RCC 7860 (cell line): Measurements from ENCODE around the gene TRAF3.
"Not testable (repeated sequence)": the region's sequence is repeated elsewhere in the genome, so short reads cannot be mapped to it uniquely, and the experiment has no call there.

Source experiments
- DNase-seq: peaks from one replicate; pipeline ENCODE4 v3.0.0-alpha.2; 2015; ENCODE audit warnings: low spot score
- FAIRE-seq: peaks from 2 replicates; lab custom pipeline; 2012; peaks lifted over from hg19 to GRCh38; lab: Jason Lieb, UNC

TRAF3 gene

DNA sequence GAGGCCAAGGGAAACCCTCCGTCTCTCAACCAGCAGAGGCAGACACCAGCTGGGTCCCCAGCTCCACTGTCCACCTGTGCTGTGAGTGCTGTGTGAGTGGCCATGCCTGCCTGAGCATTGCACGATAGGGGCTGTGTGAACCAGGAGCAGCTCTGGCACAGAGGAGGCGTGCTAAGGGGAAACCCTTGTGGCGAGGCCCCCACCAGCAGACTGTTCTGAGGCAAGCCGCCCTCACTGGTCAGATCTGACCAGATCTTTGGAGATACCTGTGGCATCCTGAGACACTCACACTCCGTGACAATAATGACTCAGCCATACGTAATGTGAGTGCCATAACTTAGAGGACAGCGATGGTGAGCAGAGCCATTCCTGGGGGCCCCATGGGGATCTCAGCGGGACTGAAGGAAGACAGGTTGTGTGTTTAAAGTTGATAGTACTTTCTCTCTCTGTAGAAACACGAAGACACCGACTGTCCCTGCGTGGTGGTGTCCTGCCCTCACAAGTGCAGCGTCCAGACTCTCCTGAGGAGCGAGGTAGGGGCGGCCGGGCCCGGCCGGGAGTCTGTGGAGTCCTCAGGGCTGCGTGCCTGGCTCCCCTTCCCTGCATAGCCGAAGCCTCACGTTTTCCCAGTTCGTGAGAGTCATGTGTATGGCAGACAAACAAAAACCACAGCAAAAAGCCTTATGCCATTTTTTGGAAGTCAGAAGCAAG is 108.6 kb downstream of the TRAF3 start:
- DNase-seq (no peak), FAIRE-seq (no peak)

DNA sequence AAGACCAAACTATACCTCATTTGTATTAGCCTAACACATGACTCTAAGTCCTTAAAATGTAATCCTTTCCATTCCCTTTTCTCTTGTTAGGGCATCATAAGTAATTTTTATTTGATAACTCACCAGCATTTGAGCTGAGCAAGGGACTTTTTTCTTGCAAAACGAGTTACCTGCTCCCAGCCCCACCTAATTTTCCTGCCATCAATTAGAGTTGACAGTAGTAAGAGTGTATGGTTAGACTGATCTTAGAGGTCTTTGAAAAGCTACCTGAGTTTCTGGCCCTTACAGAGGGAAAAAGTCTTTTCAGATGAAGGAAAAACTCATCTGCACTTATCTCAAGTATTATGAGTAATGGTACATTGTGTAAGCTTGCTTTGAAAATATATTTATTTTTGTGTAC is 111.5 kb downstream of the TRAF3 start:
- DNase-seq (no peak), FAIRE-seq (no peak)

DNA sequence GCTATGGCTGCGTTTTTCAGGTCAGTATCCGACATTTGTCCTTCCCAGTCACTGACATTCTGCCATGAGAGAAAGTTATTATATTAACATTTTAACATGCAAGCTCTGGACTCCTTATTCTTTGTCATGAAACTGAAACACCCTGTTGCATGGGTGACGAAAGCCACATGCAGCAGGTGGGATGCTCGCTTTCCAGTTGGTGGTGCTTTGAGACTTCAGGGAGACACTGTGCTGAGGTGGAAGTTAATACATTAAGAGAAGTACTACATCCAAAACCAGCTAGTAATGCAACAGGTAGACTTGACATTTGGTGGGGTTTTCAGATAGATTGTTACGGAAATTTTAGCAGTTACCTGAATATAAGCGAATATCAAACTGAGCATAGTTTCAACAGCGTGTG is 112.4 kb downstream of the TRAF3 start:
- no peak for DNase-seq
- FAIRE-seq = no peak

DNA sequence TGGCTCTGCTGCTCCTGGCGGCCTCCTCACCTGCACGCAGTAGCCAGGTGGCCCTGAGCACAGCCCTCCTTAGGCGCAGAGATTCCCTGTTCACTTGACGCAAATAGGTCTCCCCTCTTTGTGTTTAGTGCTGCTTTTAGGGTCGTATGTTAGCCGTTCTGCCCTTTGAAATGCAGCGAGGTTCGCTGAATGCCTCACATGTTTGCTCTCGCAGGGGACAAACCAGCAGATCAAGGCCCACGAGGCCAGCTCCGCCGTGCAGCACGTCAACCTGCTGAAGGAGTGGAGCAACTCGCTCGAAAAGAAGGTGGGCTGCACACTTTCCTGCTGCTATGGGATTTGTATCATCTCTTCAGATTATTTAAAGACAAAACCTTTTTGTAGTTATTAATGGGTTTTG is 113.9 kb downstream of the TRAF3 start:
- DNase-seq (no peak), FAIRE-seq (no peak)

DNA sequence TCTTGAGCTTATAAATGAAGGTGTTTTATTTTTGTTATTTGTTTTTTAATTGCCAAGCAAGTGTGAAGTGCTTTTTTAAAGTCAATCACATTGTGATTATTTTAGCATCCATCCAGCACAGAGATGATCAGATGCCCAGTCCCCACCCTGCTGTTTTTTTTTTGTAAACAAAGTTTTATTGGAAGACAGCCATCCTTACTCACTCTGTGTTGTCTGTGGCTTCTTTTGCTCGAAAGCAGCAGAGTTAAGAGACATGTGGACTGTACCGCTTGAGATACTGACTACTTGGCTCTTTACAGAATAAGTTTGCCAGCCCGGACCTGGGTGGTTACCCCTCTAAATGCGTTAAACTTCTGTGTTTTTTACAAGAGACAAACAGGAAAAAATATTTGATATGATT is 114.3 kb downstream of the TRAF3 start:
- DNase-seq (no peak), FAIRE-seq (no peak)

DNA sequence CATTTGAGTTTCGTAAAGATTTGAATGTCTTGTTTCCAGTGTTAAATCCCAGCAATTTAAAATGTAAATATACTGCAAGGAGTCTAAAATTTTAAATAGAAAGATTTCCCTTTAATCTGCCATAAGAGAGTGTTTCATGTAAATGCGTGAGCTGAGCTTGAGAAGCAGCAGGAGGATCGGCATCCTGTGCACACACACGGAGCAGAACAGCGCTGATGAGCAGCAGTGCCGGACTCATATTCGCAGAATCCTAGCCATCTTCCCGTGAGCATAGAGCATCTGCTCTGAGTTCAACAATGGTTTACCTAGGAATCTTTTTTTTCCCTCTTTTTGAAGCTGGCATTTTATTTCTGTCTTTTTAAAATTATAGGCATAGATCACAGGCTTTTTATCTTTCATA is 115.4 kb downstream of the TRAF3 start:
- no peak for FAIRE-seq
- DNase-seq = no peak

DNA sequence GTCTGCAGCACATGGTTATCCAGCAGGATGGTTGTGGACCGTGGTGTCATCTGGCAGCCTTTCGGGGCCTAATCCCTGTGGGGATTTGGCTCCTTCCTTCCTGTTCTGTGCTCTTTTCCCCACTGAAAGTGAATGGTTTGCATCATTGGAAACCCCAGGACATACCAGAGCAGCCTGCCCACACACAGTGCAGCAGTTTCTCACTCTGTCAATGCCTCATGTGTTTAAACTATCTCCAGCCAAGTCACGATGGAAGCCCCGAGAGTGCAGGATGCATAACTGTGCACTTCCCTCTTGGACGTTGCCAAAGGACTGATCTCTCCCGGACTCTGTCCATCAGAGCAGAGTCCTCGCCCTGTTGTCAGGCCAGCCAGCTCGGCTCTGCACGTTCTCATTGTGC is 116.2 kb downstream of the TRAF3 start:
- DNase-seq = no peak
- no peak for FAIRE-seq

DNA sequence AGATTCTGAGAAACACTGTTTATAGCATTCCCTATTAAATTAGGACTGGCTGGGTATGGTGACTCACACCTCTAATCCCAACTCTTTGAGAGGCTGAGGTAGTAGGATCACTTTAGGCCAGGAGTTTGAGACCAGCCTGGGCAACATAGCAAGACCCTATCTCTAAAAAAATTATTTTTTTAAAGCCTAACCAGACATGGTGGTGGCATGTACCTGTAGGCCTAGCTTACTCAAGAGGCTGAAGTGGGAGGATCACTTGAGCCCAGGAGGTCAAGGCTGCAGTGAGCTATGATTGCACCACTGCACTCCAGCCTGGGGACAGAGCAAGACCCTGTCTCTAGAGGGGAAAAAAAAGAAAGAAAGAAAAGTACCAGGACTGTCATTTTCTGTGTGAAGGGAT is 119.5 kb downstream of the TRAF3 start:
- DNase-seq, FAIRE-seq: not testable (repeated sequence)

DNA sequence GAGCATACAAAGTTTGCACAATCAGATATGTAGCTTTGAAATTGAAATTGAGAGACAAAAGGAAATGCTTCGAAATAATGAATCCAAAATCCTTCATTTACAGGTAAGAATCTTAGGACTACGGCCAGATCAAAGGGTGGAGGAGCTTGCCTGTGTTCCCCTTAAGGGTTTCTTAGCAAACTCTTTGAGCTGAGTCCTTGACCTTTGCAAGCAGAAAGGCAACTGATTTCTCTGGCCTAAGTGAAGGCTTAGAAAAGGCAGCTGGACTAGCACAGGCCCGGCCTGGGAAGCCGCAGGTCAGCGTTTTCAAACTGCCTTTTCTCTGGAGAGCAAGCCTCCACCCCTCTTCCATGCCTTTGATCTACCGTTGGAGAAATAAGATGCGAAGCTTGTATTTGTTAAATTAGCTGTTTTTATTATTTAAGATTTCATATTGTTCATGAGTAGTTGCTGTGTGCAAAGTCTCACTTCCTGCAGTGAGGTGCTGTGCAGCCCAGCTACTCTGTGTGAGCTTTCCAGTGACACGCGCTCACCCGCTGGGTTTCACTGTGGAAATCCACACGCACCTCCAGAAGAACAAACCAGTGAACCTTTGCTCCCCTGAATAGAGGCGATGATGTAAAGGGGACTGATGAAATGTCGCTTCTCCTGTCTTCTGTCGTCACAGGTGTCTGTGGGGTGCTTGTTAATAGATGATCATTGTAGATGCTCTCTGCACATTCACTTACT is 120.2 kb downstream of the TRAF3 start:
- DNase-seq (no peak), FAIRE-seq (no peak)

DNA sequence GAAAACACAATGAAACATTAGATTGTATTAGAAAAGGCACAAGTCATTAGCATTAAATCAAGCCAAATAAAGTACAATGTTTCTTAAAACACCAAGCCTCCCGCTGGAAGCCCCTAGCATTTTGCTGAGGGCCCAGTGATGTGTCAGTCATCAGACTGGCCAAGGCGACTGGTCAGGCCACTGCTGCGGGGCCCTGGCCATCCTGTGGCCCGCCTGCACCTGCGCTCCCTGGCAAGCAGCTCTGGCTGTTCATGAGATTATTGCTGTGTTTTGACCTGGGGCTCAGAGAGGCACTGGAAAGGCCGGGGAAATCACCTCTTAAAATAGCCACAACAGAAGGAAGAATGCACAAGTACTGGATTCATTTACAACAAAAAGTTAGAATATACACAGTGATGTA is 121.0 kb downstream of the TRAF3 start:
- DNase-seq = no peak
- FAIRE-seq = no peak

DNA sequence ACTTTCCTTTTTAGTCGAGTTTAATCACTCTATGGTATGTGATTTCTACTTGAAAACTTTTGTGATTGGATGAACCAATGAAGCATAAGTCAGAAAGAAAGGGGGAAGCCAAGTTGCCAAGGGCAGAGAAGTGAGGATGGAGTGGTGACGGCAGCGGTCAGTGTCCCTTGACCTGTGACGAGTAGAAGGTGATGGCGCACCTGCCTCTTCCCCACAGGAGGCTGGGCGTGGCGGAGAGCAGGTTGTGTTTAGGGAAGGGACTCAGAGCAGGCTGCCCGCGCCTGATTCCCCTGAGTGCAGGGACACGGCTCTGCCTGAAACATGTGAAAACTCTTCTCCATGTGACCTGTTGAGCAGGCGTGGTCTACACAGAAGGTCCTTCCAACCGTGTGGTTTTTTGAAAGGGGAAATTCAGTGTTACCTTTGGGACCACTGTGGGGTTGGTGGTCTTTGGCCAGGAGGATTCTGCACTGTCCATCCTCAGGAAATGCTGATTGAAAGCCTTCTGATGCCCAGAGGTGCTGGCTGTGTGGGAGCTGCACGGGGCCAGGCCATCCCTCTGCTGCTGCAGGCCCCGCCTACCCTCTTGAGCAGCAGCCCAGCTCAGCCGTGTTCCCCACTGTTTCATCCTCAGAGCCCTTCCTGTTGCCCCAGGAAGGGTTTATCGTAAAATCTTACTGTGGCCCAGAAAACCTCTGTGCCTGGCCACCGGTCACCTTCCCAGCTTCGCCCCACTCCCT is 121.7 kb downstream of the TRAF3 start:
- no peak for DNase-seq
- FAIRE-seq = no peak

DNA sequence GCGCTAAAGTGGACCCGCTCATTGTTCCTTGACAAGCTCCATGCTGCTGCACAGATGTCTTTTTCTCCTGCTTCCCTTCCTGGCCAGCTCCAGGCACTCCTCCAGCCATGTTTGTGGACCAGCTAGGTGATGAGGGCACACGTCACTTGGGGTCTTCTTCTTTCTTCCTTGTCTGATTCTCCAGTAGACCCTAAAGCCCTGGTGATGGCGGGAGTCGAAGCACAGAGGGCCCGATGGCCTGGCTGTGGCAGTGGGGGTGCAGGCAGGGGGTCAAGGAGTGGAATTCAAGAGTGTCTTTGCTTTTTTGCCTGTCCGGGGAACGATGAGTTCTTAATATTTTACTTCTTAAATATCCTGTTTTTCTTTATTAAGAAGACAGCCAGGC is 122.3 kb downstream of the TRAF3 start:
- no peak for DNase-seq
- FAIRE-seq = no peak

DNA sequence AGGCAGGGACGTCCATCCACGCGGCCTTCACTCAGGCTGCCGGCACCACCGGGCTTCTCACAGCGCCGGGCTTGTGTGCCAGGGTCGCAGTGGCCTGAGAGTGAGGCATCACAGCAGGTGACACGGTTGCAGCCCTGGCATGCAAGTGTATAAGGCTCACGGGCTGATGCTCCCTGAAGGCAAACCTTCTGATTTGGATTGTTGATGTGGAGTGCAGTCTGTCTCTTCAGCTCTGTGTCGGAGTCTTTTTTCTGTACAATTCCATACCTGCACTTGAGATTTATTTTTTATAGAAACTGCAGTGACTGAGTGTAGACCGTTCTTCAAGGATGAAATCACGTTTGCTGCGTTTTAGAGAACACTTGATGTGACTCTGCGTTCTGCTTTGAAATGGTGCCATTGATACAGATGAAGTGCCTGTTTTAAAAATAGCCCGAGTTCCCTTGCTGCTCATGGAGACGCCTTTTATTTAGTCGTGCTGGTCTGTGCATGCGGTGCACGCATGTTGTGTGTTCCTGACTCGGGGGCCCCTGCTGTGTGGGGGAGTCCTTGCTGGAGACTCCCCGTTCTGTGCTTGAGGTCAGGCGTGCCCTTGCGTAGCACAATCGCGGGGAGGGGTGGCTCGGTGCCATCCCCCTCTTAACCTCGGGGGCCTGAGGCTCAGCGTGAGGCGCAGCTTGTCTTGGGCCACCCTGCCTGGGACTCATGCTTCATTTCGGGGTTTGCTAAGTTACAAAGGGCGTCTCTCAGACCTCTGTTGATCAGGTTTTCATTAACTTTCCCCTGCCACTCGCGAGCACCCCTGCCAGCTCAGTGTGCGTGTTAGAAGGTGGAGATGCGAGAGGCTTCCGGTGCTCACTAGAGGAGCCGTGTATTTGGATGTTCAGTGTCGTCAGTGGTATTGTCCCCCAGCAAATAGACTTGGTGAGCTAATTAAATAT is 123.7 kb downstream of the TRAF3 start:
- DNase-seq (no peak), FAIRE-seq (no peak)

DNA sequence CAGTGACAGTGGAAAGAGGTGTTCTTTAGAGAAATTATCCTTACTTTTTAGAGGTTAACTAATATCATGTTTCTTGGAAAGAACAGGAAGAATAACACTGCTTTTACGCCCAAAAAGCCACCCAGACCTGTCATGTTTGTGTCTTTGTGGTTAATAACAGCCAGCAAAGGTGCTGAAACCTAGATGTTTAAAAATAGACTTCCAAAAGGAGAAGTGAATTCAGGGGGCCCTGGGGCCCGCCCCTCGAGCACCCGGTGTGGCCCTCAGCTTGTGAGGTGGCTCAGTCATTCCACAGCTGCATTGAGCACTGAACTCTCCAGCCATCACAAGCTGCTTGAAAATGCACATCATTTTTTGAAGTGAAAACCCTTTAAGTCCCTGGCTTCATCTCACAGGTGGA is 124.4 kb downstream of the TRAF3 start:
- DNase-seq (no peak), FAIRE-seq (no peak)

DNA sequence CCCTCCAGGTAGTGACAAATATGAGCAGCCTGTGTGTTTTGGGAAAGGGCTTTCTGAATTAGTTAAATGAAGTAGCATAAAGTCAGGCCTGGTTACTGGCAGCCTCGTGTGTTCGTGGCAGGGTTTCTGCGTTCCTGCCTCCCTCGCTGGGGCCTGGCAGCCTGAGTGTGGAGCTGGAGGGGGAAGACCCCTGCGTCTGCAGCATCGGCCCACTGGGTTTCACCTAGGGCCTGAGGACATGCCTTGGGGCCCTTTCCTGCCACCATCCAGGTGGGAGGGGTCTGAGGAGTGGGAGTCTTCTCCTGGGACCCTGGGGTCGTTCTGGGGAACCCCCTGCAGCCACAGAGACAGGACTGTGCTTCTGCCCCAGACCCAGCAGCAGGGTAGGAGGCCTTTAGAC is 124.8 kb downstream of the TRAF3 start:
- DNase-seq (no peak), FAIRE-seq (no peak)

DNA sequence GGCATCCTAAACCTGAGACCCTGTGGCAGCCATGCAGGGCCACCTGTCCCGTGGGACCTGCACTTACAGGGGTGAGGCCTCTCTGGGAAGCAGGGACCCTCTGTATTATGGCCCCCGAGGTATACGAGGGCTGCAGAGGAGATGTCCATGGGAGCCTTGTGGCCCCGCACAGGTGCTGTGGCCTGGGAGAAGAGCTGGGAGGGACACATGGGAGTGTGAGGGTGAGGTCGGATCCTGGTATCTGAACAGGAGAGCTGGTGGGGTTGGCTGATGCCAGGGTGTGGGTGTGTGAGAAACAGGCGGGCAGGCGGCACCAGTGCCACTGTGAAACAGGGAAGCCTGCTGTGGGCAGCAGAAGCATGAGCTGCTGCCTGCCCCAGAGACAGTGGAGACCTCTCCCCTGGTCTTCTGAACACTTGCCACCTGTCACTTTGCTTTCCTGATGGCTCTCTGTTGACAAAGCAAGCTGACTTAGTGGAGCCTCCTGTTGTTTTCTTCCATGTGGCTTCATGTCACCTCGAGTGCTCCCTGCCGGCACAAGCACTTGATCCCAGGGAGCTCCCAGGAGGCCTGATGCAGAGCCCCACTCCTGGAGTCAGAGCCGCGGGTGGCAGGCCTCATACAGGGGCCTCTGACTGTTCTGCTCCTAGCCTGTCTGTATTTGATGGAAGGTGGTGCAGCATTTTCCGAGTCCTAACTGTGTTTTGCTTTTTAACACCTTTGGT is 125.4 kb downstream of the TRAF3 start:
- no peak for FAIRE-seq
- DNase-seq = no peak

DNA sequence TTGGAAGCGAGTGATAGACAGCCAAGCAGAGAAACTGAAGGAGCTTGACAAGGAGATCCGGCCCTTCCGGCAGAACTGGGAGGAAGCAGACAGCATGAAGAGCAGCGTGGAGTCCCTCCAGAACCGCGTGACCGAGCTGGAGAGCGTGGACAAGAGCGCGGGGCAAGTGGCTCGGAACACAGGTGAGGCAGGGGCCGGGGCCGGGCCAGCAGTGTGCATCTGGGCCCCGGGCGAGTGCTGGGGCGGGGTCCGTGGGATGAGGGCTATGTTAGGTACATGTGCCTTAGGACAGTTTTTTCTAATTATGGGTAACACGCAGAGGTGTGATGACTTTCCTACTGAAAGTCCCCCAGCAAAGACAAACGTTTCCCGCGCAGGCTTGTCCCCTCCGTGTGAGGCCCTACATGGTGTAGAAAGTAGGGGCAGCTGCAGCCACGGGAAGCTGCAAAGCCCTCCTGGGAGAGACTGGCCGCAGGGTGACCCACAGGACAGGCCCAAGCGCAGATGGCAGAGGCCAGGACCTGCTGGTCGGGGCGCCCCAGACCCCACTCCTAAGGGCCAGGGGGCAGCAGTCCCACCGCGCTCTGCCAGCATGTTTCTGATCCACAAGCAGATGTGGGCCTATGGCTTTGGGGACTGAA is 126.1 kb downstream of the TRAF3 start:
- FAIRE-seq (no peak), DNase-seq (no peak)

DNA sequence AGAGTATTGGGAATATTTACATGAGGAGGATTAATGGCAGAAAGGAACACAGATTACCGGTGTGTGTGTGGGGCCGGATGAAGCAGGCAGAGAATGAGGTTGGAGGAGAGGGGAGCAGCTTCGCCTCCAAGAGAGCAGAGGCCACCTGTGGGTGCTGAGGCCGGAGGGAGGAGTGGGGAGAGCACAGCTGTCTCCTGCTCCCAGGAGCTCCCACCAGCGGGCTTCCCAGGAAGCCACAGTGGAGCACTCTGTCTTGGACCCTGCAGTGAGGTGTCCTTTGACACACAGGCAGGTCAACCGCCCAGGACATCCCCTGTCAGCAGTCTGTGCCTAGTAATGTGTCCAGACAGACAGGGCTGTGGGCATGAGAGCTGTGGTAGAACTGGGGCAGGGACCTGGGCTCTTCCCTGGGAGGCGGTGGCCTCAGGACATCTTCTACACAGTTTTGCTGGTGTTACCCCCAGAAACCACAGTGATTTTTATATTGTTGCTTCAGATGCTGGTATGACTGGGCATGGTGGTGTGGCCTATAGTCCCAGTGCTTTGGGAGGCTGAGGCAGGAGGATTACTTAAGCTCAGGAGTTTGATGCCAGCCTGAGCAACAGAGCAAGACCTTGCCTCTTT is 126.8 kb downstream of the TRAF3 start:
- no peak for FAIRE-seq
- no peak for DNase-seq
